Body of pancreas (tissue), 4 donors: ENCODE results near the gene EVA1C. TPM values are rescaled to one million over a fixed set of nuclear protein-coding genes. Genes with fewer than 3 reads are reported as not detected.
"Not testable (repeated sequence)": the region's sequence is repeated elsewhere in the genome, so short reads cannot be mapped to it uniquely, and the experiment has no call there.

Experiments
- ATAC-seq: fragments of 150-250 bp; one replicate; pipeline ENCODE4 v1.9.1; 2016
- DNase-seq, 4 donors: peaks; one replicate each; pipeline ENCODE4 v3.0.0-alpha.2; 2019
- H3K27ac ChIP-seq, 4 donors: fragments of 200-600 bp; sonication (generic); 1 replicate in 3 of 4; 2 replicates in 1 of 4; pipeline versions ENCODE4 v1.5.1 to v1.6.1; 2016 to 2019; ENCODE audit warnings: mild to moderate bottlenecking in 1 of 4, mixed read lengths in 1 of 4, moderate library complexity in 1 of 4
- H3K27me3 ChIP-seq, 2 donors: fragments of 200-600 bp; sonication (generic); one replicate each; pipeline ENCODE4 v1.6.0; 2016; ENCODE audit warnings: mild to moderate bottlenecking in 1 of 2
- H3K36me3 ChIP-seq, 2 donors: fragments of 200-600 bp; sonication (generic); replicated peaks in 1 of 2; 2 replicates each; pipeline ENCODE4 v1.5.1; 2016; ENCODE audit warnings: low read depth in 2 of 2; ENCODE audit not compliant: insufficient read depth in 1 of 2
- H3K4me1 ChIP-seq: fragments of 200-600 bp; sonication (generic); one replicate; pipeline ENCODE4 v1.6.0; 2016
- H3K4me3 ChIP-seq, 2 donors: fragments of 200-600 bp; sonication (generic); 1 replicate in 1 of 2; 2 replicates in 1 of 2; pipeline ENCODE4 v1.5.1; 2016 to 2019
- H3K9me3 ChIP-seq, 3 donors: fragments of 200-600 bp; sonication (generic); 1 replicate in 2 of 3; 2 replicates in 1 of 3; pipeline ENCODE4 v1.5.1; 2016
- CTCF ChIP-seq, 7 experiments: fragments of 450-650 bp in 4 of 7; fragments of 200-600 bp in 3 of 7; sonication (generic) in 3 of 7; IDR thresholded peaks; one replicate each; pipeline ENCODE4 v1.5.1; 2016 to 2019; ENCODE audit warnings: antibody characterized with exemption in 7 of 7
- POLR2A ChIP-seq, 3 donors: fragments of 450-650 bp; IDR thresholded peaks; one replicate each; pipeline ENCODE4 v1.6.1; 2016; ENCODE audit warnings: antibody characterized with exemption in 3 of 3, mild to moderate bottlenecking in 2 of 3
- WGBS, 2 donors: methylation state at CpG; one replicate each; pipeline ENCODE4 v1.1.5; 2017; 5-methylcytosine and 5-hydroxymethylcytosine counted together
- intact Hi-C: fragments of 100-400 bp; cut with DNase I; formaldehyde crosslinking; loops from one replicate; pipeline ENCODE4 v1.15.1; 2023
- total RNA-seq, 2 donors: library from RNA; depleted of rRNA; stranded (reverse); fragments of >200 nt; gene quantifications; one replicate each; pipeline ENCODE4 v1.1.0, GENCODE V29; 2016

EVA1C gene
- total RNA-seq, 2 donors from 2014 or later, result 16.5 to 24.4 TPM

DNA sequence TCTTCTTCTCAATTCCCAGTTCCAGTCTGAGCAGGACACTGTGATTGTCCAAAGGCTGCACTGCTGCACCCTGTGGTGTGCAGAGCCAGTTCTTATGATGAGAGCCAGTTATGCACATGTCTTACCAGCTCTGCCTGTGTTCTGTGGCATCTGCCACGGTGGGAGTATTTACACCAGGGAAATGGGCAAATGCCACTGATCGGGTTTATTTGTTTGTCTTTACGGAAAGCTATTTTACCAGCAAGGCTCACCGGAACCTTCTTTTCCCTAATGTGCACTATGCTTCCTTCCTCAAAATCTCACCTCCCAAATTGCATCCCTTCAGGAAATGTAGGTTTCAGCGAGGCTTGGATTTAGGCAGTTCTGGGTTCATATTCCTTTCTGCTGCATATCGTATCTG lies 49.0 kb downstream of the EVA1C start:
- H3K27ac ChIP-seq, result no peak overlapping the region
- DNase-seq (no peak), ATAC-seq (no peak)
- TF ChIP-seq POLR2A (IDR thresholded peaks at IDR 0.05) (no peak), CTCF (IDR thresholded peaks at IDR 0.05) (no peak)
- H3K27me3 ChIP-seq, result no peaks in the 10 kb centered on the region
- intact Hi-C loops, result no loop called here
- peaks cover 0 to 3% of the 10 kb centered on the region in 2 donors for H3K36me3 ChIP-seq
- peaks cover 17% of the 10 kb centered on the region for H3K4me1 ChIP-seq
- 91 to 92% methylated on average over 6 of the region's 6 CpGs for WGBS, 2 donors
- H3K4me3 ChIP-seq, result no peak overlapping the region
- H3K9me3 ChIP-seq, result no peaks in the 10 kb centered on the region

- H3K4me3 ChIP-seq, DNase-seq, H3K27ac ChIP-seq, H3K36me3 ChIP-seq, ATAC-seq, H3K9me3 ChIP-seq, H3K4me1 ChIP-seq, H3K27me3 ChIP-seq, intact Hi-C loops: not testable (repeated sequence)
- WGBS, 2 donors, result 94% methylated on average over 3 of the region's 3 CpGs
Measured at GRCh38 chr21:32462564-32462963, 50.1 kb downstream of the EVA1C start.

DNA sequence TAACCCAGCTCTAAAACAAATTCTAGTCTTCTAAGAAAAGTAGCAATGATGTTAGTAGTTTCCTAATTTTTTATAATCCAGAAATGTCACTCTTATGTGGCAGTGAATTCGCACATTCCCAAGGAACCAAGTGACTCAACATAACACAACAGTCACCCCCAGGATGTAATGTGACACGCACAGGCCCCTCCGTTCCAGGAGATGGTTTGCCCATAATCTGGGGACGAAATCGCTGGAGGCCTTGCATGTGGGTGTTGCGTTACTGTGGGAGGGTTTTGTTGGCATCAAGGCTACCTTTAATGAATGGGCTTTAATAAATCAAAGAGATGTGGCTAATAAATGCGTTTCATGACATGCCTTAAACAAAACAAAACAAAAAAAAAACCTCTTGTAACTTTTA lies 50.9 kb downstream of the EVA1C start:
- ATAC-seq (no peak), DNase-seq (no peak)
- TF ChIP-seq POLR2A (IDR thresholded peaks at IDR 0.05), result no peak
- no peak for TF ChIP-seq CTCF (IDR thresholded peaks at IDR 0.05)
- Histone ChIP-seq H3K4me1 (no peaks in the 10 kb centered on the region), H3K9me3 (no peaks in the 10 kb centered on the region), H3K4me3 (no peak overlapping the region), H3K27ac (peak overlapping the region in 2 of 4 donors; percentile 27 to 28), H3K36me3 (peaks cover 0 to 3% of the 10 kb centered on the region in 2 donors), H3K27me3 (no peaks in the 10 kb centered on the region)
- intact Hi-C loops, result no loop called here
- 64 to 70% methylated on average over 7 of the region's 7 CpGs for WGBS, 2 donors

- DNase-seq, result no peak
- H3K4me3 ChIP-seq, result no peak overlapping the region
- H3K27me3 ChIP-seq, result no peaks in the 10 kb centered on the region
- no peaks in the 10 kb centered on the region for H3K4me1 ChIP-seq
- peak; percentile 30 for ATAC-seq
- no peaks in the 10 kb centered on the region for H3K9me3 ChIP-seq
- no peak for TF ChIP-seq POLR2A (IDR thresholded peaks at IDR 0.05)
- no peak for TF ChIP-seq CTCF (IDR thresholded peaks at IDR 0.05)
- intact Hi-C loops, result no loop called here
- 72 to 74% methylated on average over 8 of the region's 8 CpGs for WGBS, 2 donors
- H3K36me3 ChIP-seq, result peaks cover 0 to 3% of the 10 kb centered on the region in 2 donors
- H3K27ac ChIP-seq, result peak overlapping the region in 2 of 4 donors; percentile 11 to 27
Measured at GRCh38 chr21:32463889-32464300, 51.4 kb downstream of the EVA1C start.

DNA sequence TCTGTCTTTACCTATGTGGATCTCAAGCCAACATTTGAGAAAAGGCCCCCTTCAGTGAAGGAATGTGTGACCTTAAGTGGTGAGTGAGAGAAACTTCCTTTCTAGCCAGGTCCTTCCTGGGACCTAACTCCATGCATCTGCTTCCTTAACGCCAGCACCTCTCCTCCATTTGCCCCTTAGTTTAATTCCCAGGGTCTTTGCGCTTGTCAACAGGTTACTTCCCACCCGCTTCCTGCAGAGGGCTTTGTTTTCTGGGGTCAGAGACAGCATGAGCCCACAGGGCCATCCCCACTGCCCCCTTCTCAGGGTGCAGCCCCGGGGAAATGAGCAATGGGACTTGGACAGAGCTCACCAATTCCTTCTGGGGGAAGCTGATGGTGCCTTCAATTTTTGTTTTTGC lies 54.8 kb downstream of the EVA1C start:
- DNase-seq (no peak), ATAC-seq (no peak)
- no peak overlapping the region for H3K4me3 ChIP-seq
- no peak for TF ChIP-seq CTCF (IDR thresholded peaks at IDR 0.05)
- no peak for TF ChIP-seq POLR2A (IDR thresholded peaks at IDR 0.05)
- H3K9me3 ChIP-seq, result no peaks in the 10 kb centered on the region
- intact Hi-C loops, result no loop called here
- no peaks in the 10 kb centered on the region for H3K27me3 ChIP-seq
- no peaks in the 10 kb centered on the region for H3K36me3 ChIP-seq
- H3K27ac ChIP-seq, result no peak overlapping the region
- no peaks in the 10 kb centered on the region for H3K4me1 ChIP-seq
- WGBS, 2 donors, result 83 to 91% methylated on average over 4 of the region's 4 CpGs
